Astrocyte of the spinal cord (primary cell): ENCODE results near the gene PELI2.

Experiments
- DNase-seq: peaks from one replicate; pipeline ENCODE4 v3.0.0; 2011; ENCODE audit warnings: low read depth, low spot score
- H3K4me3 ChIP-seq: 2 replicates; pipeline ENCODE4 v1.5.1; 2011; ENCODE audit warnings: low read depth, mild to moderate bottlenecking, low read length, moderate library complexity
- in situ Hi-C: cut with HindIII; loops from 2 replicates; pipeline ENCODE4 v1.10.0; 2017; ENCODE audit warnings: low sequenced_read_pairs
- TF ChIP-seq, protein P1 (sequence below): IDR thresholded peaks from 2 replicates; pipeline ENCODE4 v1.5.1; 2012; ENCODE audit warnings: low read depth, mild to moderate bottlenecking, low read length, inconsistent platforms

Gene PELI2

DNA sequence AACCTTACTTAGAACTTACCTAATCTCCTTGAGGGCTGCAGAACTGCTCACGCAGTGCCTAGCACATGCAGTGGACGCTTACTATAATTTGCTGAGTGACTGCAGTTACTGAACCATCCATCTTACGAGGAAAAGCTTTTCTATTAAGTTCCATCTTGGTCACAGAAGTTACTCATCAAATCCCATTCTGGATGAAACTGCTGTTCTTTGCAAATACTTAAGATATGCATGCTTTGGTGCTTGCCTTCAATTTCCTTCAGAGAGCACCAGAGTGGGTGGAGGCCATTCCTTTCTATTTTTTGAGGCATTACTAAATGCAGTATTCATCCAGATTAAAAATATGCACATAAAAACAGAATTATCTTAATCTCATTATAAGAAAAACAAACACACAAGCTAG, 17.7 kb upstream of the PELI2 start:
- in situ Hi-C loops: no loop called here
- TF ChIP-seq, protein P1, sequence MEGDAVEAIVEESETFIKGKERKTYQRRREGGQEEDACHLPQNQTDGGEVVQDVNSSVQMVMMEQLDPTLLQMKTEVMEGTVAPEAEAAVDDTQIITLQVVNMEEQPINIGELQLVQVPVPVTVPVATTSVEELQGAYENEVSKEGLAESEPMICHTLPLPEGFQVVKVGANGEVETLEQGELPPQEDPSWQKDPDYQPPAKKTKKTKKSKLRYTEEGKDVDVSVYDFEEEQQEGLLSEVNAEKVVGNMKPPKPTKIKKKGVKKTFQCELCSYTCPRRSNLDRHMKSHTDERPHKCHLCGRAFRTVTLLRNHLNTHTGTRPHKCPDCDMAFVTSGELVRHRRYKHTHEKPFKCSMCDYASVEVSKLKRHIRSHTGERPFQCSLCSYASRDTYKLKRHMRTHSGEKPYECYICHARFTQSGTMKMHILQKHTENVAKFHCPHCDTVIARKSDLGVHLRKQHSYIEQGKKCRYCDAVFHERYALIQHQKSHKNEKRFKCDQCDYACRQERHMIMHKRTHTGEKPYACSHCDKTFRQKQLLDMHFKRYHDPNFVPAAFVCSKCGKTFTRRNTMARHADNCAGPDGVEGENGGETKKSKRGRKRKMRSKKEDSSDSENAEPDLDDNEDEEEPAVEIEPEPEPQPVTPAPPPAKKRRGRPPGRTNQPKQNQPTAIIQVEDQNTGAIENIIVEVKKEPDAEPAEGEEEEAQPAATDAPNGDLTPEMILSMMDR: no peak
- no peak overlapping the region for H3K4me3 ChIP-seq
- no peak for DNase-seq

DNA sequence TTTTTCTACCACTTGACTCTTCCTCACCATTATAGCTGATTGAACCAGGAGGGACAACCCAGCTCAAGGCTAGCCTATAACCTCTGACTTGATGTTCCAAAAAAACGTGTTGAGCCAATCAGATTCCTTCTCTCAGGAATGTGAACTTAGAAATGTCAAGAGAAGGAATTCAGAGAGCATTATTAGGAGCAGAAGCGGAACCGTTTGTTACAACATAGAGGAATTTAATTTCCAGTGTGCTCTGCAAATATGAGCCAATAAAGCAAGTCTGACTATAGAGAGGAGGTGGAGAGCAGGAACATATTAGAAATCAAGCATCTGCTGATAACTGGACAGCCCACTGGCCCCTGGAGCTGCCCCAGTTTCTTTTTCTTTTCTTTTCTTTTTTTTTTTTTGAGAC, 15.3 kb upstream of the PELI2 start:
- H3K4me3 ChIP-seq: no peak overlapping the region
- TF ChIP-seq, protein P1: no peak
- in situ Hi-C loops: no loop called here
- DNase-seq: no peak

DNA sequence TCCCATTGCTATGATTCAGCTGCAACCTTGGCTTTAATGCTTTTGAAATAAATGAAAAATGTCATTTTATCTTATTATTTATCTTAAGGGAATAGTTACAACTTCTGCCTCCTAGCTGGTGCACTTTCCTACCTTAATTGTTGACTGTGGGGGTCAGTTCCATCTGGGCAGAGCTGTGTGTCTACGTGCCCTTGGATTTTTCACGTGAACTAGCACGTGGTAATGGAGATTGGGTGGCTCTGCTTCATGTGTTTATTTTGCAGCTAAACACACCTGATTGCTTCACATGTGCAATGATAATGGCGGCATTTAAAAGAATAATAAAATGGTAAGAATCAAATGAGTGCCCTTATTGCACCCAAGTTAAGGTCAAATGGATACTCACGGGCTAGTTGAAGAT, 10.6 kb upstream of the PELI2 start:
- in situ Hi-C loops: no loop called here
- TF ChIP-seq, protein P1: no peak
- H3K4me3 ChIP-seq: no peak overlapping the region
- DNase-seq: no peak

DNA sequence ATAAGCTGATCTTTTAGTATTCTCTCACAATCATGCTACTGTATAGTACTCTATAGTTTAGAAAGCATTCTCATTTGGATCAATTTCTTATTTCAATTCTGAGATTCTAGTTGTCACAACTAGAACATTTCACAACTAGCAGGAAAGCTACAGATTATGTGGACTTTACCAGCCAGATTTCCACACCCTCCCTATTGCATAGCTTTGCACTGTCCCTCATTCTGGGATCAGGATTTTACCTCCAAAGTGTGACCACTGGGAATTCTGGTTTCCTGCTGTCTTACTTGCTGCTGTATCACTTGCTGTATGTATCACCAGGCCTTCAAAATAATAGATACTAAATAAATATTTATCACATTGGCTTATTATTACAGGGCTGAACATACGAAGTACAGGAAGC, 10.2 kb upstream of the PELI2 start:
- no peak overlapping the region for H3K4me3 ChIP-seq
- TF ChIP-seq, protein P1: no peak
- in situ Hi-C loops: no loop called here
- no peak for DNase-seq

DNA sequence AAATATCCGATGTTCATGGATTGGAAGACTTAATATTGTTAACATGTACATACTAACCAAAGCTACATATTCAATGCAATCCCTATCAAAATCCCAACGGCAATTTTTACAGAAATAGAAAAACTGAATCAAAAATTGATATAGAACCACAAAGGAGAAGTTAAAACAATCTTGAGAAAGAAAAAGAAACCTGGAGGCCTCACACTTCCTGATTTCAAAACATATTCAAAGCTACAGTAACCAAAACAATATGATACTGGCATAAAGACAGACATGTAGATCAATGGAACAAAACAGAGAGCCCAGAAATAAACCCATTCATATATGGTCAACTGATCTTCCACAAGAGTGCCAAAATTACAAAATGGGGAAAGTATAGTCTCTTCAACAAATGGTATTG, 5.4 kb upstream of the PELI2 start:
- no peak for DNase-seq
- TF ChIP-seq, protein P1: no peak
- no peak overlapping the region for H3K4me3 ChIP-seq
- in situ Hi-C loops: no loop called here

DNA sequence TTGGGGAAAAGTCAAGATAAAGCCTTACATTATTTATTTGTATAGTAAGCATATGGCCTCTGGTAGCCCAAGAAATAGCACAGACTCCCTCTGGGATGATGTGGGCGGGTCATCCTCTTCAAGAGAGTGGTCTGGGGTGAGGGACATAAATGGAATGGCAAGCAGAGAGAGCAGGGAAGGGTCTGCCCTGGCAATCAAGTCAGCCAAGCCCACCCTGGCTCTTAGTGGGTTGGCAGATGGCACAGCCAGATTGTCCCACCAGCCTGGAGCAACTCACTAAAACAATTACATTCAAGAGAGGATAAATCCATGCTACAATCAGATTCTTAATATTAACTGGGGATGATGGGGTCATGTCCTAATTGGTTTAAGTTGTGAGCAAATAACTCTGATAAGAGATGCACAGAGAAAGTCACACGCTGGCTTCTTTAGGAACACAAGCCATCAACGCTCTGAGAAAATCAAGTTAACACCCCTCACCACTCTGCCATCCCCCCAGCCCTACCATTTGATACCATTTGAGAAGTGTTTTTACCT, 2.8 kb upstream of the PELI2 start:
- in situ Hi-C loops: no loop called here
- no peak overlapping the region for H3K4me3 ChIP-seq
- no peak for DNase-seq
- TF ChIP-seq, protein P1: no peak
